ENCODE data around the gene PPP1R26. TPM values are rescaled to one million over a fixed set of nuclear protein-coding genes. Genes with fewer than 3 reads are reported as not detected.

PPP1R26 gene
- total RNA-seq, 4 donors from 2014 or later, result 10.0 to 31.1 (median 18.2) TPM

DNA sequence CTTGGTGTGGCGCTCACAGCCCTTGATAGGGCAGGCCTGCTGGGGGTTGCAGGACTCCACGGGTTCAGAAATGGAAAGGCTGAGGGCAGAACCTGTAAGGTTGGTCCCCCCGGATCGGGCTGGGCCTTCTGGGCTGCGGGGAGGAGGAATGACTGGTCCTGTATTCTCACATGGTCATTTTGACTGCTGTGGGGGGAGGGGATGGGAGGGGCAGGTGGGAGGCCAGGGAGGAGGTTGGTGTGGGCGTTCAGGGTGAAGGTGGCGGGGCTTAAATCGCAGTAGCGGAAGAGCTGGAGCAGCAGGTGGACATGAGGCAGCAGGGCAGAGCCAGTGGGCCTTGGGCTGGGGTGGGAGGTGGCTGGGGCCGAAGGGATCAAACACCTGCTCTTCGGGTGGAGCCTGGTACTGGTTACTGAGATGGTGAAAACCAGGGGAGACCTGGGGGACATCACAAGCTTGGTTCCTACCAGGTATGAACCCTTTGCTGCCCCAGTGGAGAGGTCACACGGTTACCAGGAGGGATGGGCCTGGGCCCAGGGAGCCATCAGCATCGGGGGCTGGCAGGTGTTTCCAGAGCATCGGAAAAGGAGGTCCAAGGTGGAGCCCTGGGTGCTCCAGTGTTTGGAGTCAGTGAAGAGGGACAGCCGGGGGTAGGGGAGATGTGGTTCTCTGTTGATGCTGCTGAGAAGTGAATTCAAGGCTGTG lies 22.7 kb downstream of the PPP1R26 start:
- peaks cover 22 to 48% (median 37%) of the 10 kb centered on the region in 4 donors for H3K4me1 ChIP-seq
- TF ChIP-seq, protein P1, sequence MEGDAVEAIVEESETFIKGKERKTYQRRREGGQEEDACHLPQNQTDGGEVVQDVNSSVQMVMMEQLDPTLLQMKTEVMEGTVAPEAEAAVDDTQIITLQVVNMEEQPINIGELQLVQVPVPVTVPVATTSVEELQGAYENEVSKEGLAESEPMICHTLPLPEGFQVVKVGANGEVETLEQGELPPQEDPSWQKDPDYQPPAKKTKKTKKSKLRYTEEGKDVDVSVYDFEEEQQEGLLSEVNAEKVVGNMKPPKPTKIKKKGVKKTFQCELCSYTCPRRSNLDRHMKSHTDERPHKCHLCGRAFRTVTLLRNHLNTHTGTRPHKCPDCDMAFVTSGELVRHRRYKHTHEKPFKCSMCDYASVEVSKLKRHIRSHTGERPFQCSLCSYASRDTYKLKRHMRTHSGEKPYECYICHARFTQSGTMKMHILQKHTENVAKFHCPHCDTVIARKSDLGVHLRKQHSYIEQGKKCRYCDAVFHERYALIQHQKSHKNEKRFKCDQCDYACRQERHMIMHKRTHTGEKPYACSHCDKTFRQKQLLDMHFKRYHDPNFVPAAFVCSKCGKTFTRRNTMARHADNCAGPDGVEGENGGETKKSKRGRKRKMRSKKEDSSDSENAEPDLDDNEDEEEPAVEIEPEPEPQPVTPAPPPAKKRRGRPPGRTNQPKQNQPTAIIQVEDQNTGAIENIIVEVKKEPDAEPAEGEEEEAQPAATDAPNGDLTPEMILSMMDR (IDR thresholded peaks at IDR 0.05), result no peak
- no peak for TF ChIP-seq EP300 (IDR thresholded peaks at IDR 0.05)
- TF ChIP-seq POLR2A (IDR thresholded peaks at IDR 0.05; ENCODE audit: low read depth), result no peak
- no peak for TF ChIP-seq POLR2AphosphoS5 (IDR thresholded peaks at IDR 0.05)
- peaks cover 9 to 43% (median 36%) of the 10 kb centered on the region in 4 donors for H3K36me3 ChIP-seq
- 92% methylated on average over 14 of the region's 15 CpGs for WGBS
- DNase-seq (ENCODE audit: extremely low spot score), result no peak
- H3K27me3 ChIP-seq, result no peaks in the 10 kb centered on the region
- H3K27ac ChIP-seq (replicated peaks in 1 of 4), result no peak overlapping the region
- peak overlapping the region in 3 of 4 donors; percentile 4 to 97 (median 85) for H3K4me3 ChIP-seq
- intact Hi-C loops (cut with DNase I), result no loop called here
- H3K9me3 ChIP-seq, result no peaks in the 10 kb centered on the region

DNA sequence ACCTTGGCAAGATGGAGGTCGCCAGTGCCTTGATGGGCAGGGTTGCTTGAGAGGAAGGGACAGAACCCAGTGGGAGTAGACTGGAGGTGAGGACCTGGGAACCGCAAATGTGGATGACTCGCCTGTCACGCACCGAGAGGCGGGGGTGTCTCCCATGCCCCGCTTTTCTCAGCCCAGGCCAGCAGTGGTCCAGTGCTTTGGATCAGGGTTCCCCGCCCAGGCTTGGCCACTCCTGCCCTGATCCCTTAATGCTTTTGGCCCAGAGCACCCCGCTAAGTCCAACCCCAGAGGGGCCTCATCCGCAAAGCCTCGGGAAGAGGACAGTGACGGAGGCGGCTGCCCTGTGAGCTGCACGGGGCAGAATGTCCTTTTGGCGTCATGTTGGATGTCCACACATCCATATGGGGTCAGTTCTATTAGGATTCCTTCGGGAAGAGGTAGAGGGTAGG lies 23.3 kb downstream of the PPP1R26 start:
- no peak for DNase-seq (ENCODE audit: extremely low spot score)
- 94% methylated on average over 16 of the region's 16 CpGs for WGBS
- intact Hi-C loops (cut with DNase I), result no loop called here

DNA sequence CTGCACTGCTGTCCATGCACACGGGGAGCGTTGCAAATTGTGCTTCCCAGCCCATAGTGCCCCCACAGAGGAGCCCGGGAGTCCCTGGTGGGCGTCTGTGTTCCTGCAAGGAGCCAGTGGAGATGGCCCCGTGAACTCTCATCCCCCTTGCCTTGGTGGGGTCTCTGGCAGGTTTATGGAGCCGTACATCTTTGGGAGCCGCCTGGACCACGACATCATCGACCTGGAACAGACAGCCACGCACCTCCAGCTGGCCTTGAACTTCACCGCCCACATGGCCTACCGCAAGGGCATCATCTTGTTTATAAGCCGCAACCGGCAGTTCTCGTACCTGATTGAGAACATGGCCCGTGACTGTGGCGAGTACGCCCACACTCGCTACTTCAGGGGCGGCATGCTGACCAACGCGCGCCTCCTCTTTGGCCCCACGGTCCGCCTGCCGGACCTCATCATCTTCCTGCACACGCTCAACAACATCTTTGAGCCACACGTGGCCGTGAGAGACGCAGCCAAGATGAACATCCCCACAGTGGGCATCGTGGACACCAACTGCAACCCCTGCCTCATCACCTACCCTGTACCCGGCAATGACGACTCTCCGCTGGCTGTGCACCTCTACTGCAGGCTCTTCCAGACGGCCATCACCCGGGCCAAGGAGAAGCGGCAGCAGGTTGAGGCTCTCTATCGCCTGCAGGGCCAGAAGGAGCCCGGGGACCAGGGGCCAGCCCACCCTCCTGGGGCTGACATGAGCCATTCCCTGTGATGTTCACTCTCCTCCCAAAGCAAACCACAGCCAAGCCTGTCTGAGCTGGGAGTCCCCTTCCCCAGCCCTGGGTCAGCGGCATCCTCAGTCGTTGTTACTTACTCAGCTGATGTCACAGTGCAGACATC lies 24.0 kb downstream of the PPP1R26 start:
- Histone ChIP-seq H3K36me3 (peaks cover 9 to 43% (median 36%) of the 10 kb centered on the region in 4 donors), H3K4me3 (no peak overlapping the region), H3K27ac (replicated peaks in 1 of 4) (no peak overlapping the region), H3K9me3 (peaks cover 0 to 5% (median 0%) of the 10 kb centered on the region in 4 donors), H3K4me1 (peaks cover 22 to 48% (median 37%) of the 10 kb centered on the region in 4 donors), H3K27me3 (no peaks in the 10 kb centered on the region)
- no peak for TF ChIP-seq EP300 (IDR thresholded peaks at IDR 0.05)
- TF ChIP-seq POLR2AphosphoS5 (IDR thresholded peaks at IDR 0.05), result no peak
- no peak for TF ChIP-seq POLR2A (IDR thresholded peaks at IDR 0.05; ENCODE audit: low read depth)
- TF ChIP-seq, protein P1 (IDR thresholded peaks at IDR 0.05), result no peak
- intact Hi-C loops (cut with DNase I), result no loop called here
- no peak for DNase-seq (ENCODE audit: extremely low spot score)
- WGBS, result 90% methylated on average over 35 of the region's 41 CpGs

More for the DNA sequence above, 23.3 kb downstream of the PPP1R26 start:
- no peak overlapping the region for H3K4me3 ChIP-seq
- H3K4me1 ChIP-seq, result peaks cover 22 to 48% (median 37%) of the 10 kb centered on the region in 4 donors
- H3K36me3 ChIP-seq, result peaks cover 9 to 43% (median 36%) of the 10 kb centered on the region in 4 donors
- H3K27me3 ChIP-seq, result no peaks in the 10 kb centered on the region
- H3K9me3 ChIP-seq, result no peaks in the 10 kb centered on the region
- TF ChIP-seq EP300 (IDR thresholded peaks at IDR 0.05) (no peak), POLR2AphosphoS5 (IDR thresholded peaks at IDR 0.05) (no peak), POLR2A (IDR thresholded peaks at IDR 0.05; ENCODE audit: low read depth) (no peak)
- TF ChIP-seq, protein P1 (IDR thresholded peaks at IDR 0.05), result no peak
- H3K27ac ChIP-seq (replicated peaks in 1 of 4), result no peak overlapping the region

DNA sequence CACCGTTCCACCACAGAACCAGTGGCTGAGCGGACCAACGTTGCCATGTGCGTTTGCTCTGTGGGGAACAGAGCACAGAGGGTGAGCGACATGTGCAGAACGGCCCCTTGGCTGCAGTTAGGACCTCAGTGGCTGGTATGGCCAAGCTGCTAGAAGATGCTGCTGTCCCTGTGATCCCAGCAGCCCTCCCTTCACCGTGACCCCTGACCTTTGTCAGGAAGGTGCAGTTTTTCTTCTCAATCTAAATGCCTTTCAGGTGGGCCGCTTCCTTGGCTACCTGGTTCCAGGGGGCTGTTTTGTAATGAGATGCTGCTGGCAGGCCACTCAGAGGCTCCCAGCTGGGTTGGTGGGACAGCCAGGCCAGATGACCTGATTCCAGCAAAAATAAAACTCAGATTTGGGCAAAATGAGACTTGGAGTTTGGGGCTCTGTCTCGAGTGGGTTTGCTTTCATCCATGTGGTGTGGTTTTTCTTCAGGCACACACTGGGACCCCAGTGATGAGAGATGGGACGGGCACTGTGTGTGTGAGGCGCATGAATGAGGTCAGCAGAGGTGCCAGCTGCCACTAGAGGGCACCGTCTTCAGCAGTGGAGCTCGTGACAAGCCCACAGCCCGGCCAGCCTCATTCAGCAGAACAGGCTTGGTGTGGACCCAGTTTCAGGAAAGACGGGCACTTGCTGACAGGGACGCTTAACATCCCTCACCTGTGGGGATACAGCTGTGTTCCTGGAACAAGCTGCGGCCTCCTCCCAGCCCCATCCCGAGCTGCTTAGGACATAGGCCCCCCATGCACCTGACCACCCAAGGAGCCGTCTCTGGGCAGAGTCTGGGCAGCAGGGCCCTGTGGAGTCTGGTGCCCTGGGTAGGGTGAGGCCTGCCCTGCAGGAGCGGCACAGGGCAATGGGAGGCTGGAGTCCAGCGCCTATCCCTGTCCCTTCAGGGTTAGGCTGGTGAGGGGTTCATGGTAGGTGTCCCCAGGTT lies 25.0 kb downstream of the PPP1R26 start:
- Histone ChIP-seq H3K27ac (replicated peaks in 1 of 4) (no peak overlapping the region), H3K27me3 (no peaks in the 10 kb centered on the region), H3K36me3 (peaks cover 9 to 43% (median 36%) of the 10 kb centered on the region in 4 donors), H3K4me3 (no peak overlapping the region), H3K4me1 (peaks cover 16 to 43% (median 31%) of the 10 kb centered on the region in 4 donors), H3K9me3 (peaks cover 0 to 14% (median 0%) of the 10 kb centered on the region in 4 donors)
- no peak for DNase-seq (ENCODE audit: extremely low spot score)
- intact Hi-C loops (cut with DNase I), result no loop called here
- TF ChIP-seq, protein P1 (IDR thresholded peaks at IDR 0.05), result peak; percentile 47 to 76 (median 47)
- TF ChIP-seq POLR2A (IDR thresholded peaks at IDR 0.05; ENCODE audit: low read depth), result no peak
- 67% methylated on average over 13 of the region's 21 CpGs for WGBS

All from esophagus muscularis mucosa (tissue), 4 donors.